SW480 (cell line): Measurements from ENCODE around the gene KRTAP10-7.
"Not testable (repeated sequence)": the region's sequence is repeated elsewhere in the genome, so short reads cannot be mapped to it uniquely, and the experiment has no call there.

Experiments
- DNase-seq: peaks from one replicate; pipeline ENCODE4 v3.0.0-alpha.2; 2016; ENCODE audit warnings: low spot score

KRTAP10-7 gene

DNA sequence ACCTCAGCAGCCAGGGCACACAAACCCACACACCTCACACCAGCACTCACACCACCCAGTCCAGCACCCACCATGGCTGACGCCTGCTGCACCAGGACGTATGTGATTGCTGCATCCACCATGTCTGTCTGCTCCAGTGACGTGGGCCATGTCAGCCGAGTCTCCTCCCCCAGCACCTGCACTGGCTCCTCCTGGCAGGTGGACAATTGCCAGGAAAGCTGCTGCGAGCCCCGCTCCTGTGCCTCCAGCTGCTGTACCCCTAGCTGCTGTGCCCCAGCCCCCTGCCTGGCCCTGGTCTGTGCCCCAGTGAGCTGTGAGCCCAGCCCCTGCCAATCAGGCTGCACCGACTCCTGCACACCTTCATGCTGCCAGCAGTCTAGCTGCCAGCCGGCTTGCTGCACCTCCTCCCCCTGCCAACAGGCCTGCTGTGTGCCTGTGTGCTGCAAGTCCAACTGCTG, 11.7 kb downstream of the KRTAP10-7 start, which contains the start of gene KRTAP10-8:
Gene KRTAP10-8, plus strand, starts transcription at position 51 of the 458 bp plus-strand sequence. Its CDS starts 22 bp downstream, at position 73.
- DNase-seq, result no peak

DNA sequence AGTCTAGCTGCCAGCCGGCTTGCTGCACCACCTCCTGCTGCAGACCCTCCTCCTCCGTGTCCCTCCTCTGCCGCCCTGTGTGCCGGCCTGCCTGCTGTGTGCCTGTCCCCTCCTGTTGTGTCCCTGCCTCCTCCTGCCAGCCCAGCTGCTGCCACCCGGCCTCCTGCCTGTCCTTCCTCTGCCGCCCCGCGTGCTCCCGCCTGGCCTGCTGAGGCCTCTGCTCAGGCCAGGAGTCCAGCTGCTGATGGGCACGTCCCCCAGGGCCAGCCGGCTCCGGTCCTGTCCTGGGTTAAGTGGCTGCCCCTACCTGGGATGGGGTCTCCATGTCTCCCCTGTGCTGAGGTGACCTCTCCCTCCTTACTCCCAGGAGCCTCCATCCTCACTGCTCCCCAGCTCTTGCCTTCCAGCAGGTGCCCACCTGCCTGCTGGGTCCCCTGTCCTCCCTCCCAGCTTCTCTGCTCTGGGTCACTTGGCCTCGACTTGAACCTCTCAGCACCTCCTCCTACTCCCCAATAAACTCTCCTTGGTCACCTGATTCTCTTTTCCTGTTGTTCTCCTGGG, 12.4 kb downstream of the KRTAP10-7 start:
- DNase-seq, result no peak

- no peak for DNase-seq
Observed at GRCh38 chr21:44613386-44614155, 13.2 kb downstream of the KRTAP10-7 start.

DNA sequence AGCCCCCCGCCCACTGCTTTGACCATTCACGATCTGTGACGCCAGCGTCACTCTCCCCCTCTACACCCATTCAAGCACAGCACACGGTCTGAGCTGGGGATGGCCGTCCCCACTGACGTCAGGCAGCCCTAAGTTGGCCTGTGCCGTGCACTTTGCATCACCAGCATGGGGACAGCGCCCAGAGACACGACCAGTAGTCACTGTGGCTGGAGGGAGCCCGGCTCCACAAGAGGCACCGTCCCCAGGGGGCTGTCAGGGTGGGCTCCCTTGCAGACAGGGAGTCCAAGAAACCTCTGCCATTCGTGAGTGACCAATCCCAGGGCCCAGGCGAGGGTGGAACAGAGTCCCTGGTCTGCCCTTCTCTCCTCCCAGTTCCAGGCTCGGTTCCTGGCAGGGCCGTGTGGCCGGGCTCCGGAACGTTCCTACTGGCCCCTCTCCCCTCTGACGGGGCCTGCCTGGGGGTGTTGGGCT, 13.8 kb downstream of the KRTAP10-7 start:
- DNase-seq, result no peak

DNA sequence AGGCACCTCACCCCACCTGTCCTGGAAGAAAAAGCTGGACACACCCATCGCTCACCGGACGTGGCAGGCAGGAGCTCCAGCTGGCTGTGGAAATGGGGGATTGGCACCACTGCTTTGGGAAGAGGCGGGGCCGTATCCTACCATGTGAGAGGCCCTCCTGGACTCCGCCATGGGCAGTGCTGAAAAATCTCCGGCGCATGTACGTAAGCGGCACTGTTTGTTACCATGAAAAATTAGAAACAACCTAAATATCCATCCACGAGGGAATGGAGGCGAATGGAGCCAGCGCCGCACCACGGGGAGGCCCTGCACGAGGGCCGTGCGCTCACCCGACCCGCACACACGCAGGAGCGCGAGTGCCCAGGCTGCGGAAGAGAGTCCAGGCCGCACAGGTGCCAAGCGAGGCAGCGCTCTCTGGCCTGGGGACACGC, 14.6 kb downstream of the KRTAP10-7 start:
- DNase-seq, result peak; percentile 10

DNA sequence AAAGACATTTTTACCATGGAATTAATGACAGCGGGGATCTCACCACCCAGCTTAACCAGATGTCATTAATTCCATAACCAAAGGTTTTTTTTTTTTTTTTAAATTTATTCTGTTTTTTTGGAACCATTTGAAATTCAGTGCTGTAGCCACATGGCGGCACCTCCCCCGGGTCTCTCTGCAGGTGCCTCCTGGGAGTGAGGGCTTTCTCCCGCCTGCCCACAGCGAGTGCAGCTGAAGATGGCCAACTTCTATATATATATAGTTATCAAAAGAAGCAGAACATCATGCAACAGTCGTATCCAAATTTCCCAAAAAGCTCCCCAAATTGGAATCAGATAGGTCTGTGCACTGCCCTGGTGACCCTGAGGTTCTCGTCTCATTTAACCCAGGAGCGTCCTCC, 15.1 kb downstream of the KRTAP10-7 start:
- DNase-seq, result no peak

- no peak for DNase-seq
Observed at GRCh38 chr21:44615911-44616590, 15.7 kb downstream of the KRTAP10-7 start.

GRCh38 chr21:44616591-44616926, 16.2 kb downstream of the KRTAP10-7 start:
- DNase-seq, result no peak

DNA sequence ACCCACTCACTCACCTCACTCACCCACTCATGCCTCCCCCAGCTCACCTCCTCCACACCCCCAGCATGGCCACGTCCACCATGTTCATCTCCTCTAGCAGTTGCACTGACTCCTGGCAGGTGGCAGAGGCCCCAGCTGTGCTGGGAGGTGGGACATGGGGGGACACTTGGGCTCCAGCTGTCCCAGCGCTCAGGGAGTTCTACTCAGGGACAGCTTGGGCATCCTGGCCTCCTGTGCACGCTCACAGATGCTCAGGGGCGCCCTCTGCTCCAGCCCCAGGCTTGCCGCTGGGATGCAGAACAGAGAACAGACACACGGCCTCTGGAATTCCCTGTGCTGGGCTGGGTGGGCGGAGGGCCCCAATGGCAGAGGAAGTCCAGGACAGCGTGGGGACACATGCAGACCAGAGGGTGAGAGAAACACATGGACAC, 16.7 kb downstream of the KRTAP10-7 start:
- DNase-seq, result no peak

GRCh38 chr21:44618504-44618903, 18.1 kb downstream of the KRTAP10-7 start:
- peak; percentile 5 for DNase-seq

DNA sequence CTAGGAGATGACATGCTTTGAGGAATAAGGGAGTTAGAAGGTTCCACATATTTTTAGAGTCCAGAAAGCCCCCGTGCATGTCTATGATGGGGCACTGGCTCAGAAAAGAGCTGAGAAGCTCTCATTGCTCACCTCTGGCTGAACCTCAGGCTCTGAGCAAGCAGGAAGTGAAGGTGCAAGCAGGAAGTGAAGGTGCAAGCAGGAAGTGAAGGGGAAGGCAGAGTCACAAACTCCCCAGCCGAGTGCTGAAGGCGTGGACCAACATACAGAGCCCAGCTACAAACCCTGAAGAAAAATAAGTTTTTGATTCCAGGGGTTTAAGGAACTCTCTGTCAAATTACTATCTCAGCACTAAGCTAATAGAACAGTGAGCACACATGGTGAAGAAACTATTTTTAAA, 18.5 kb downstream of the KRTAP10-7 start:
- DNase-seq, result no peak

DNA sequence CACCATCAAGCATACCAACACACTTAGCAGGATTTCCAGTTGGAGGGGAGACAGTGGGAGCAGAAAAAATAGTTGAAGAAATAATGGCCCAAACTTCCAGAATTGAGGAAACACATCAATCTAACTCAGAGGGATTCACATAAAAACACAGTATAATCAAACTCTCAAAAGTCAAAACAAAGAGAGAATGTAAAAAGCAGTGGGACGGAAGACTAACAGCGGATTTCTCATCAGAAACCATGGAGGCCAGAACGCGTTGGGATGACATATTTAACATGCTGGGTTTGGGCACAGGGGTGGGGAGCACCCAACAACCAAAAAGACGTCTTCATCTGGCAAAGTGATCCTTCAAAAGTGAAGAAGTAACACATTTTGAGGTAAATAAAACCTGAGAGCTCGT, 19.5 kb downstream of the KRTAP10-7 start:
- DNase-seq, result no peak

- peak; percentile 8 for DNase-seq
Observed at GRCh38 chr21:44623575-44623974, 23.2 kb downstream of the KRTAP10-7 start.

DNA sequence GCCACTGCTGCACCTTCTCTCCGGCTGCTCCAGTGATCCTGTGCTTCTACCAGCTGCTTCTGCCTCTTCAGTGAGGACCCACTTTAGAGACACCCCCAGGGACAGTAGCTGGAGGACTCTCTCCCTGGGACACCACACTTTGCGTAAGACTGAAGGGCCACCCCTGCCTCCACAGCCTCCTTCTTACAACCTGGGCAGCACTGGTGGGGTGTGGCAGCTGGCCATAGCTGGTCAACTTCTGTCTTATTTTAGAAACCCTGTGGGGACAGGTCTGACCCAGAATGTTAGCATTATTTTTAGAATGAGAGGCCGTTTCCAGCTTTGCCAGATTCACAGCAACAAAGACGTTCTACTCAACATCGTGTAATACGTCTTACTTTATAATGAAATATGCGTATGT, 25.4 kb downstream of the KRTAP10-7 start:
- no peak for DNase-seq

DNA sequence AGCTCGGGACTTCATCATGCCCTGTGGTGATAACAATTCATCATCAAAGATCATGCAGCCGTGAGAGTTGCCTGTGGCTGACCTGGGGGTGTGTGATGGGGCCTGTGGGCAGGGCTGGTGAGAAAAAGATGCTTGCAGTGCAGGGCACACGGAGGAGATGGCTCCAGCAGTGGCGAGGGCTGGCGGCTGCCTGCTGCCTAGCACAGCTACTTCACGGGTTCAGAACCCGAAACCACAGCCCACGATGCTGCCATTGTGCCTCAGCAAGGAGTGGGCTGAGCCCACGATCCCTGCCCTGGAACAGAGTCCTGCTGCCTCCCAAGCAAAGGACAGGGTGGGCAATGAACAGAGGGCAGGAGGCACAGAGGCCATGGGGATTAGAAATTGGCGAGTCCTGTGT, 25.9 kb downstream of the KRTAP10-7 start:
- DNase-seq, result no peak

DNA sequence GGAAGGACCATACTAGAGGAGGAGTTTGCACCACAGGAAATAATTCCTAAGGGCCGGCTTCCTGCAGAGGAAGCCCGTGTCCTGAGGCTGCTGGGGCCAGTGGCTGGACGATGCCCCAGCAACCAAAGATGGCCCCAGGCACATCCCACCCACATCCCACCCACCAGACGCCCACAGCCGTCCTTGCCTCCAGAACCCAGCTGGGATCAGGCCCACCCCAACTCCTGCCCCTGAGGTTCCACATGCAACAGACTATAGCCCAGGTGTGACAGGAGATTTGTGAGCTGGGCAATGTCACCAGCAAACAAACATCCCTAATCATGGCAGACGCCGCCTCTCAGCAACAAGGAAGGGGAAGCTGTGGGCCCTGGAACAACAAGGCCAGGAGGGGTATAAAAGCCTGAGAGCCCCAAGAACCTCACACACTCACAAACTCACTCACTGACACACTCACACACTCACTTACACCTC, 26.3 kb downstream of the KRTAP10-7 start, which contains the start of gene KRTAP10-9:
Gene KRTAP10-9, plus strand, starts transcription at position 421 of the 471 bp plus-strand sequence. CDS start 79 bp downstream, outside the sequence.
- no peak for DNase-seq

DNA sequence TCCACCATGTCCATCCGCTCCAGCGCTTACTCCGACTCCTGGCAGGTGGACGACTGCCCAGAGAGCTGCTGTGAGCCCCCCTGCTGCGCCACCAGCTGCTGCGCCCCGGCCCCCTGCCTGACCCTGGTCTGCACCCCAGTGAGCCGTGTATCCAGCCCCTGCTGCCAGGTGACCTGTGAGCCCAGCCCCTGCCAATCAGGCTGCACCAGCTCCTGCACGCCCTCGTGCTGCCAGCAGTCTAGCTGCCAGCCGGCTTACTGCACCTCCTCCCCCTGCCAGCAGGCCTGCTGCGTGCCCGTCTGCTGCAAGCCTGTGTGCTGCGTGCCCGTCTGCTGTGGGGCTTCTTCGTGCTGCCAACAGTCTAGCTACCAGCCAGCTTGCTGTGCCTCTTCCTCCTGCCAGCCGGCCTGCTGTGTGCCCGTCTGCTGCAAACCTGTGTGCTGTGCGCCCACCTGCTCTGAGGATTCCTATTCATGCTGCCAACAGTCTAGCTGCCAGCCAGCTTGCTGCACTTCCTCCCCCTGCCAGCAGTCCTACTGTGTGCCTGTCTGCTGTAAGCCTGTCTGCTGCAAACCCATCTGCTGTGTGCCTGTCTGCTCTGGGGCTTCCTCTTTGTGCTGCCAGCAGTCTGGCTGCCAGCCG, 26.9 kb downstream of the KRTAP10-7 start:
- DNase-seq, result not testable (repeated sequence)

GRCh38 chr21:44627831-44628233, 27.4 kb downstream of the KRTAP10-7 start:
- DNase-seq, result not testable (repeated sequence)

- no peak for DNase-seq
Observed at GRCh38 chr21:44628707-44629391, 28.5 kb downstream of the KRTAP10-7 start.

GRCh38 chr21:44630440-44630839, 30.0 kb downstream of the KRTAP10-7 start:
- no peak for DNase-seq

- DNase-seq, result peak; percentile 16
Observed at GRCh38 chr21:44632067-44632466, 31.7 kb downstream of the KRTAP10-7 start.
